ENCODE measurements around the gene PAPPA2.
"Not testable (repeated sequence)": the region's sequence is repeated elsewhere in the genome, so short reads cannot be mapped to it uniquely, and the experiment has no call there.

The PAPPA2 gene

DNA sequence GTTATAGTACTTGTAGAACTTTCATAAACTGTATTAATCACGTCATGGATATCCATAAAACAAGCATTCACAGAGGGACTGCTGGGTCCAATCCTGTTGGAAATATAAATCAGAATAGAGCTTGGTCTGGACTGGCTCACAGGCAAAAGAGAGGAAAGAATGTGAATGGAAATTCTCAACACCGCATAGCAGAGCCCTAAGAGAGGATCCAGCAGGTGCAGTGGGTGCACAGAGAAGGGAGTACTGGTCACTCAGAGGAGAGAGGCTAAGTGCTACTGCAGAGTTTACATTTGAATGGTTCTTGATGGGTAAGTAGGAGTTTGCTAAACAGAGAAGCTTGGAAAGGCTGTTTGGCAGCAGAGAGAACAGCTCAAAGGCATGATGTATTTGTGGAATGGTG is 231.7 kb downstream of the PAPPA2 start:
- DNase-seq = no peak

GRCh38 chr1:176696109-176696508 is 233.1 kb downstream of the PAPPA2 start:
- DNase-seq = no peak

DNA sequence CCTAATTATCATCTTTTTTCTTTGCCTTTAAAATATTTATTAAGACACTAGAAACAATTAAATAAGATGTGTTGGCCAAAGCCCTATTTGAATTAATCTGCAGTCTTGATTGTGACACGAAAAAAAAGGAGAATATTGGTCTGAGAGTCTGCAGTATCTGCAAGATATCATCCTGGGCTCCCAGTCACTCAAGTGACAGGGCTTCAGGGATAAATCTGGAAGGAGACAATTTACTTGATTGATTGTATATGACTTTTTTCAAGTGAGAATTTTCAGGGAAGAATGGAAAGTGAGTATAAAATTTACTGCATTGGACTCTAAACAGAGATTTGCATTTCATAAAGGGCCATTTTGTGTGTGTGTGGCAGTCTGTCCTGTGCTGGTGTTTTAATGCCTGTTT is 233.7 kb downstream of the PAPPA2 start:
- no peak for DNase-seq

- no peak for DNase-seq
Observed at GRCh38 chr1:176699821-176700220, 236.8 kb downstream of the PAPPA2 start.

DNA sequence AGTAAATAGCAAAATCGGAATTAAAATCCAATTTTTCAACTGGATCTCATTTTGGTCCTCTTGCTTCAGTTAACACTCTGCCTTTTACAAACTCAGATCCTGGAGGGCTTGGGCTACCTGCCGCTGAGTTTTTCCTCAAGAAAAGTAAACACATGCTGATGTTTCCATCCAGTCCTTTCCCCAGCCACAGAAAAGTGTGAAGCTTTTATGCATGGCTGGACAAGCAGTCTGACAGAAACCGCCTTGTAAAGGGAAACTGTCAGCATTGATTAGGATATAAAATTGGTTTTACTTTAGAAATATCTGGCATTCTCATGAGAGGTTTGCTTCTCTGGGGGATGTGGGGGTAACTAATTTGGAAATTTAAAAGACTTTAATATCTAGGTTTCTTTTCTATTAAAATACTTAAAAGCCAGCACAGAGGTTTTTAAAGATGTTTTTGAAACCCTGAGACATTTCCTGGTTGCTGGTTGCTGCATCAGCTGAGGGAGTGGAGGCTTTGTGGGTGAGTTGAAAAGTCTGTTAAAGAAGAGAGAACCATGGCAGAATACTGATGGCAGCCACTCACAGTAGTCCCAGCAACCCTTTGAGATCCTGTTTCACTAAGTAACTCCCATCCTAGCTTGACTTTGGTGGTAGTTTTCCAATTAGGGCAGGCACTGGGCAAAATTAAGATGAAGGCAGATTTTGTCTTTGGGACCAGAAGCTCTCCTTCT is 238.3 kb downstream of the PAPPA2 start:
- DNase-seq = no peak

- no peak for DNase-seq
Observed at GRCh38 chr1:176702901-176703300, 239.9 kb downstream of the PAPPA2 start.

DNA sequence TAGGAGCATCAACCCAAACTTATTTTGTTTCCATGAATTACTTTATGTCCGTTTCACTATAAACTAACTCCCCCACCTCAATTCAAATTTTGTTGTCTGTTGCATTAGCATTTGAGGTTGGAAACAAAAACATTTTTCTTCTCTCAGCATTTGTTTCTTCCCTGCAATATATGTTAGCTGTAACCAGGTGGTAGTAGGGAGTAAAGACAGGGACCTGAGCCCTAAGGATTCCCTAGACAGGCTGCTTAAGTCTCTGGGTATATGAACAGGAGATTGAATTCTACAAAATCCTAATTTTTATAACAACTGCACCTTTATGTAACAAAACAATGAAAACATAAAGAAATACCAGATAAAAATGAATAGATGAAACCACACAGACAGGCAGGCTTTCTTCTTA is 242.6 kb downstream of the PAPPA2 start:
- DNase-seq = no peak

GRCh38 chr1:176717066-176717750 is 254.2 kb downstream of the PAPPA2 start:
- DNase-seq = no peak

GRCh38 chr1:176719447-176719846 is 256.5 kb downstream of the PAPPA2 start:
- no peak for DNase-seq

DNA sequence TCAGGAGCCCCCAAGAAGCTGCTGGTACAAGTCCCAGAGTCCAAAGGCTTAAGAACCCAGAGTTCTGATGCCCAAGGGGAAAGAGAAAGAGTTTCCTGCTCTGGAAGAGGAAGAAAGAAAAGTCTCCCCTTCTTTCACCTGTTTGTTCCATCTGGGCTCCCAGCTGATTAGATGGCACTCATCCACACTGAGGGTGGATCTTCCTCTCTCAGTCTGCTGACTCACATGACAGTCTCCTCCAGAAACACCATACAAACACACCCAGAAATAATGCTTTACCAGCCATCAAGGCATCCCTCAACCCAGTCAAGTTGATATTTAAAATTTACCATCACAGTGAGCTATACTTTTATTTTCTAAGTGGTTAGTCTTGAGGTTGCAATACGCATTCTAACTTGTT is 257.9 kb downstream of the PAPPA2 start:
- no peak for DNase-seq

DNA sequence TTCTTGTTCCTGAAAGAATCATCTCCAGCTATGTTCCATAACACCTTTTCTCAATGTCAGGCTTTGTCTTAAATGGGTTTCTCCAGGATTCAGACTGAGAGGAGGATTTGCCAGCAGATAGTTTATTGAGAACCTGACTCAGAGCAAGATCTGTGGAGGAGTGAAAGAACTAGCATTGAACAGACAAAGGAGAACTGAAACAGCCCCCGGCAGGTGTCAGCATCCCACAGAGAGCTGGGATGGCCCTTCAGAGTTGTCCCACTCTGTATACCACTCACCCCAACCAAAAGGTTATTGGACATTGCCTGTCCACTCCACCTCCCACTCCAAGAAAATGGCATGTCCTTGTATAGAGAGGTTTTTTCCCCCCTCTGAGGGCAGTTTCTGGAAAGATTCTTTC is 270.7 kb downstream of the PAPPA2 start:
- no peak for DNase-seq

DNA sequence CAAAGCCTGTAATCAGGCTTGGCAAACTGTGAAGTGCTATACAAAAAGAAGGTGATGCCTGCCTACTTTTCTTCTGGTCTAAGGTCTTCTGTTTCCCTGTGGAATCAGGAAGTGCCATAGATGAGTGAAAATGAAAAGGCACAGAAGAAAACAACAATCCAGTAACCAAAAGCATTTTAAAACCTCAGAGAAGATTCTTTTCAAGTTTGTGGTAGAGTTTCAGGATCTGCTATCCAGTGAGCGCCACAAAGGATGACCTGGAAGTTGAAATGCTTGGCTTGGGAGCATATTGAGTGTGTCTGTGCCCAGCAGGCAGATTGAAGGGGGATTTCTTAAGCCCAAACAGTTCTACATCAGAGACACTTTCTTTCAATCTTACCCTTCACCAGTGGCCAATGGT is 272.2 kb downstream of the PAPPA2 start:
- no peak for DNase-seq

DNA sequence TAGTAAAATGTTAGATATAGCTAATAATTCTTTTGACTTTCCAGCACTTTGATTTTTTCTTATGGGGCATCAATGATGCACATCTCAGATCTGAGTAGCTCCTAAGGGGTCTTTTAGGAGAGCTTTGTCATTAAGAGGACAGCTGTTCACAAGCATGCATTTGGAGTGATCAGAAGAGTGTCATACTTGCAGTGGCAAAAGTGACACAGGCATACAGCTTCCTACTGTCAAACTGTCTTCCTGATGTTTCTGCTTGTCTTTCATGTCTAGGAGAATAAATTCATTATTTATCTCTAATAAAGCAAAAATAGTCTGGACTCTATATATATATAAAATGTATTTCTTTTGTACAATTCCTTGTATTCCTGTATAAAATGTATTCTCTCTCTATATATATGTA is 273.0 kb downstream of the PAPPA2 start:
- no peak for DNase-seq

- DNase-seq = no peak
Observed at GRCh38 chr1:176741181-176741580, 278.2 kb downstream of the PAPPA2 start.

DNA sequence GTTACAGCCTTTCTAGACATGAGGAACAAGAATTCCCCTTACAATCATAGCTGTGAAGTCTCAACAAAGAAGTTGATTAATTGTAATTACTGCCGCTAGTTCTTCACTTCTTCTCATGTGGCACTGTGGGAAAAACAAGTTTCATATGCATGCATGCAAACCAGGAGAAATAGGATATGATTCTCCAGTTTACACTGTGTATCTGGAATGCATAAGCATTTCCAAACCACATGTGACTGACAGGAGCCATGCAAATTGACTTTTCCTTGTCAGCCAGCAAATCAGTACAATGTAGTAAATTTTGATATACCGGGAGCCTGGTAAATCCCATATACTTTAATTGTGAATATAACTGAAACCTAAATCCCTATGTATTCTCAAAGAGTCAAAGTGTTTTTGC is 279.3 kb downstream of the PAPPA2 start:
- no peak for DNase-seq

DNA sequence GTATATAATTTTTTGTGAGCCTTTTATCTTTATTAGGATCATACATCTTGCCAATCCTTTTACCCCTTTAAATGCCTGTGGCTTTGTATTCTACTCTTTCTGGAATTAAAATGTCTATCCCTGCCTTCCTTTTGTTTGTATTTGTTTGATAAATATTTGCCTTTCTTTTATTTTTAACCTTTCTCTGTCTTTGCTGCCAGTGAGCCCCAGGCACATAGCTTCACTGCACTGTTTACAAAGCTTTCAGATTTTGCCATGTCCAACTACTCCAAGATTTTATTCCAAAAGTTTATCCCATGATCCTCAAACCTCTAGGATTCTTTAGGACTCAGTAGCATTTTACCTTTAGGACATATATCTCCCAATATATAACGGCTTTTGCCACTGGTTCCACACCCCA is 281.2 kb downstream of the PAPPA2 start:
- no peak for DNase-seq

- DNase-seq = no peak
Observed at GRCh38 chr1:176745945-176746344, 283.0 kb downstream of the PAPPA2 start.

DNA sequence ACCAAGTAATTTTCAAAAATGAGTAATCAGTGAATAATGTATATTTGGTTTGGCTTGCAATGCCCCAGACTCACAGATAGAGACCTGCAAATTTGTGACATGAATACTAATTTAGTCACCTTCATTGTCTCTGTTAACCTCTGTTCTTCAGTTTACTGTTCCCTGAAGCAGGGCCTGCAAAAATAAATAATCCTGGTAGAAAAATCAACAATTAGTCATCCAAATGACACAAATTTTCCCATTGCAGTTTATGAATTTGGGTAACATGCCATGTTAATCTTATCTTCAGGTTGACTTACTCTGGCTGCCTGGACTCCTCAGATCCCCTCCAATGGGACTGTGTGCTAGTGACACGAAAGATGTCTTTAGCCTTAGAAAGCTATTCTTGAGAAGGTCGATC is 289.5 kb downstream of the PAPPA2 start:
- DNase-seq = no peak

DNA sequence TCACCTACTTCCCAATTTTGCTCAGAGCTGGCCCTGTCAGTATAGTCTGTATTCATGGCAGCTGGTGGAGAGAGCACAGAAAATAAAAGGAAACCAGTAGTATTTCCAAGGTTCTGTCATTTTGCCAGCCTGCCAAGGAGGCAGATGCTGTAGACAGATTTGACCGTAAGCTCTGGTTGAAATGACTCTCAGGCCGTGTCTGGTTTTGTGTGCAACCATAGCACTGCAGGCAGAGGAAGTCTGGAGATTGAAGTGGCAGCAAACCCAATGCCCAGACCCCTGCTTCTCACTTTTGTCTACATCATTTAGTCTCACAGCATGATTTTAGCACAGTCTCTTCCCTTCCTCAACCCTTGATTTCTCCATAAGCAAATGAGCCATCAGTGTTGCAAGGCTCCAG is 291.7 kb downstream of the PAPPA2 start:
- DNase-seq = no peak

- not testable (repeated sequence) for DNase-seq
Observed at GRCh38 chr1:176756817-176757216, 293.8 kb downstream of the PAPPA2 start.

DNA sequence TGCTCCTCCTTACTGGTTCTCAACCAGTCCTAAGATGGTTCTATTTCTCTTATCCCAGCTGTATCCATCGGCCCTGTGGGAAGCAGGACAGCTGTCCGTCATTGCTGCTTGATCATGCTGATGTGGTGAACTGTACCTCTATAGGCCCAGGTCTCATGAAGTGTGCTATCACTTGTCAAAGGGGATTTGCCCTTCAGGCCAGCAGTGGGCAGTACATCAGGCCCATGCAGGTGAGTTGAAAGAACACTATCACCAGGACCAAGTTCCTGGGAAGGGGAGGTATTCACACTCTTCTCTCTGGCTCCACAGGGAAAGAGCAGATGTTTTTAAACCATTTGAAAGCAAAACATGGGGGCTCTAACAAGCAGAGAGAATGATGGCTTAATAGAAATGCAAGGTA is 302.6 kb downstream of the PAPPA2 start:
- no peak for DNase-seq

DNA sequence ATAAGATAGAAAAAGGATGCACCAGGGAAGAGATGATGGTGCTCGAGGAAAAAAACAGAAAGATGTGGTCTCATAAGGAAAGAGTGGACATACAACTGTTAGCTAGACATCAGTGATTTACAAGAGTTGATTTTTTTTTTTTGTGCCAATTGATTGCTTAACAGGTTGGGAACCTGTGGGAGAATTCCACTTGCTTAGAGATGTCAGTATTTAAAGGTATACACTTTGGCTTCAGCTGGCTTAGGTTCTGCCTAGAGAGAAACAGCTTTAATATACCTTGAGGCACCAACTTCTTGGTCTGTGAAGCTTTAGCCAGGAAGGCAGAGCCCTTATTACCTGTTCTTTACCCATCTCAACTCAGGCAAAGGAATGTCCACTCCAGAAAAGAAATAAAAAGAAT is 303.8 kb downstream of the PAPPA2 start:
- no peak for DNase-seq

- no peak for DNase-seq
Observed at GRCh38 chr1:176767714-176768136, 304.8 kb downstream of the PAPPA2 start.

DNA sequence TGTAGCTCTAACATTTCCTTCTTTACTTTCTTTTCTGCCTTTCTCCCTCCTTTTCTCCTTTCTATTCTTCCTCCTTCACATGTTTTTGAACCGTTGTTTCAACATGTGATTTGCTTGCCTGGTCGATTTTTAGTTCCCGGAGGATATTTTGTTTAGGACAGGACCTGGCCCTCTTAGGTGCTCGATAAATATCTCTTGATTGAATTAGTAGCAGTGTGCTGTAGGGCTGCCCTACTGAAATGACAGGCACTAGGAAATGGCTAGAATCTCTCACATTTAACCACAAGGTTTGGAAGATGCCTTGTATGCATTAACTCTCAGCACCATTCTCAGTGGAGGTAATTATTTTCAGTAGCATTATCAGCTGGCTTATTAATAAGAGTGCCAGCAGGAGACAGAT is 305.6 kb downstream of the PAPPA2 start:
- no peak for DNase-seq

DNA sequence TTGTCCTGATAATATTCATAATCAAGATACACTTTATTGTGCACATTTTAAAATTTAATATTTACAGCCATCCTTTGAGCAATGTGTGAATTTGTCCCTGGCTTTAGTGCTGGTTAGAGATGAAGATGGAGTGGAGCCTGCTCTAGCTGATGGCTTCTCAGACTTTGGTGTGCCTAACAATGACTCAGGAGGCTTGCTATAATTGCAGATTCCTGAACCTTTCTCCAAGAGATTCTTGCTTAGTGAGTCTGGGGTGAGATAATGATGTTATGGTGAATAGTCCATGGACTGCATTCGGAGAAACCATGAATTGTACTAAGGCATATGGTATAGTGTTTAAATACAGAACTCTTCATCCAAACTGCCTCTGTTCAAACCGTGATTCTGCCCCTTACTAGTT is 307.1 kb downstream of the PAPPA2 start:
- DNase-seq = no peak
